HG02763 (cell line): Measurements from ENCODE around the gene CAMLG.
"Not testable (repeated sequence)": the region's sequence is repeated elsewhere in the genome, so short reads cannot be mapped to it uniquely, and the experiment has no call there.

Experiments used
- ATAC-seq: cut with Tn5 transposase; IDR thresholded peaks from one replicate; pipeline ENCODE4 v1.9.1; 2021; ENCODE audit warnings: mild to moderate bottlenecking, moderate library complexity; ENCODE audit not compliant: unreplicated experiment

CAMLG gene

DNA sequence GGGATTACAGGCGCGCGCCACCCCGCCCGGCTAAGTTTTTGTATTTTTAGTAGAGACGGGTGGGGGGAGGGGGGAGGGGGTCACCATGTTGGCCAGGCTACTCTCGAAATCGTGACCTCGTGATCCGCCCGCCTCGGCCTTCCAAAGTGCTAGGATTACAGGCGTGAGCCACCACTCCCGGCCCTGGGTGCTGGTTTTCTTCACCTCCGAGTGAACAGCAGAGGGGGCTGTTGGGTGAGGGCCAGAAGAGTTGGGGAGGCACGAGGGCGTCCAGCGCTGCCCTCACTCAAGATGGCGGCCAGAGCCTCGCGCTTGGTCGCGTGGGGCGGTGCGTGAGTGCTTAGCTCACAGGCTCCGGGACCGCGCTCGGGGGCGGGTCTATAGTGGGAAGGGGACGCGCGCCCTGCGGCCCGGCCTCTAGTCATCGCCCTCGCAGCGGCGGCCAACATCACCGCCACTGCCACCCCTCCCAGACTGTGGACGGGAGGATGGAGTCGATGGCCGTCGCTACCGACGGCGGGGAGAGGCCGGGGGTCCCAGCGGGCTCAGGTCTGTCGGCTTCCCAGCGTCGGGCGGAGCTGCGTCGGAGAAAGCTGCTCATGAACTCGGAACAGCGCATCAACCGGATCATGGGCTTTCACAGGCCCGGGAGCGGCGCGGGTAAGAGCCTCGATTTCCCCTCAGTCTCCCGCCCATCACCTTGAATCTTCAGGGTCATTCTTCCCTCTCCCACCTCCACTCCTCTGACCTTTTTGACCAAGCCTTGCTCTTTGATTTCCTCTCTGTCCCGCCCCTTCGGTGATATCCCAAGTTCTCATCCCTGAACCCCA is at the start of gene CAMLG:
TSS of gene CAMLG (plus strand) at position 416 of the 830 bp plus-strand sequence. CDS start at position 489, 73 bp downstream.
- ATAC-seq, result peak; percentile 96

- ATAC-seq, result not testable (repeated sequence)
These were observed 48.2 kb upstream of the CAMLG start for GRCh38 chr5:134690144-134690543.

DNA sequence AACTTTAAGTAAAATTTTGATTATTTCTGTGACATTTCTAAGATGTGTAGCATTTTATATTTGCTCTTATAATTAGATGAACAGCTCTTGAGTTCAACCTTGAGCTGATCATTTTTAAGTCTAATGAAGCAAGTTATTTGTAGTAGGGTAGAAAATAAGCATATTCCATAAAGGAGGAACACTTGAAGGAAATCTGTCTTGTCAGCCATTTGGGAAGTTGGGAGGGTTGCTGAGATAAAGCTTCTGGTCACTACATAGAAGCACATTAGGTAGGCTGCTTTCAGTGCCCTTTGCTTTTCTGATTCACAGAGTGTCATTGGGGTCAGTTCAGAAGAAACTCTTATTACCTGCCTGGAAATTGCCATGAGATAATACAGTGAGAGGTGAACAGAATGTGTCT is 45.6 kb upstream of the CAMLG start:
- ATAC-seq, result no peak

DNA sequence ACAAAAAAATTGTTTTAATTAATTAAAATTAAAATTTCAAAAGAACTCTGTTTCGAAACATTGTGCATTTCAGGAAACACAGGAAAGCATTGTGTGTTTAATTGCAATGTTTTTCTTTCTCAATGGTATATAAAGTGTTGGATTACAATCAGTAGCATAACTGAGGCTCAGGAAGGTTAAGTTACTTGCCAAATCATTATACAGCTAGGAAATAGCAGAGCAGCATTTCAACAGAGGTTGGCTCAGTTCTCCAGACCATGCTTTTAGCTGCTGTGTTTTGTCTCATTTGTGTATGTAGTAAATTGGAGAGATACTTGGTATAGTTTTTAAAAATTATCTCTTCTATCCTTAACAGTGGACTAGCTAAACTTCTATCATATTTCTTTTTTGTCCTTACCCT is 30.0 kb upstream of the CAMLG start:
- no peak for ATAC-seq

- ATAC-seq, result no peak
These were observed 24.2 kb upstream of the CAMLG start for GRCh38 chr5:134714120-134714519.

DNA sequence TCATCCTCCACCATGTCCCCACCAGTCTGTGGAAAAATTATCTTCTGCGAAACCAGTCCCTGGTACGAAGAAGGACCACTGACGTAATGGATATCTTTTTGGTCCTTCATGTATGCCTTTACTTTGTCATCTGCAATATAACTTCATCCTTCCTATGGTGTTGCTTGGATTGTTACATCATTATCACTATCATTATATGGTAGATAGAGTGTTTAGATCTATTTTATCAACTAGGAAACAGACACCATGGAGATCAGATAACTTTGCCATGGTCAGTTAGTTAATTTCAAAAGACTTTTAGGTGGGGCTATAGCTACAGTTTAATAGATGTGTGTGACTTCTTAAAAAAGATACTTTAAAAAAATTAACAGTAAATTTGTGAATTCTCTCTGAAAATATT is 23.8 kb upstream of the CAMLG start:
- ATAC-seq, result no peak

GRCh38 chr5:134715466-134715865 is 22.9 kb upstream of the CAMLG start:
- not testable (repeated sequence) for ATAC-seq

DNA sequence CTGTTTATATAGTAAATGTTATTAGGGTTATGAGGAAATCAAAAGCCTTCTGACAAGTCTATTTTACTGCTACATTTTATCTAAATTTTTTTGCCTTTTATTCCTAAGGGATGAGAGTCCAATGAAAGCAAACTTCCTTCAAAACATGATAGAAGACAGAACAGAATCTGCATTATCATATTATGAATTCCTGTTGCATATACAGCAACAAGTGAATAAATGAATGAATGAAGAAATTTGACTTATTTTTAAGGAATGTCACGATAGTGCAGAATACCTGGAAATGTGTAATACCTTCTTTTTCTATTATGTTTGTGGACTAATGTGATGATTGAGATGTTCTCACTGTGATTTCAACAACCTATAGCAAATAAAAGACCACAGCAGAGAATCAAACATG is 13.5 kb upstream of the CAMLG start:
- ATAC-seq, result no peak

DNA sequence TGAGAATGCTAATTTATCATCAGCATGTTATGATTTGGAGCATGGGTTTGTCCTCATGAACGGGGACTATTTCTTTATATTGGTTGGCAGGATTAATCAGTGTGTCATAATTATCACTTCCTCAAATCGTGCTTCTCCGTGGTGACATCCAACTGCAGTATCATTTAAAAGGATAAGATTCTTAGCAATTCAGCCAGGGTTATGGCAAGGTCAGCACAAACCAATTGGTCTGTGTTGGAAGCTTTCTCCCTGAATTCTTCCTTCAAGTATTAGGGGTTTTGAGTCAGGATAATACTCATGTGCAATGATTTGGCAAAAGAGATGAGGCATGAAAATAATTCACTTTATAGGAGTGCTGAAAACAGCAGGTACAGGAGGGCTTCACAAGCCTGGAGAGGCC is 5.5 kb upstream of the CAMLG start:
- no peak for ATAC-seq

DNA sequence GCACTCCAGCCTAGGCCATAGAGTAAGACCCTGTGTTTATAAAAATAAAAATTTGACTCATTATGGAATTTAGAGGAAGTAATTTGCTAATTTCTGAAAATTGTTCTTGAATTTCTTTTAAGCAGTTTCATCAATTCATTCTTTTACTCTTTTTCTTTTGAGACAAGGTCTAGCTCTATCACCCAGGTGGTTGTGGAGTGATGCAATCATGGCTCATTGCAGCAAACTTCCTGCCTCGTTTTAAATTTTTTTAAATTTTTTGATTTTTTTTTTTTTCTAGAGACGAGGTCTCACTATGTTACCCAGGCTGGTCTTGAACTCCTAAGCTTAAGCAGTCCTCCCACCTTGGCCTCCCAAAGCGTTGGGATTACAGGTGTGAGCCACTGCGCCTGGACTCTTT is 3.1 kb upstream of the CAMLG start:
- no peak for ATAC-seq

GRCh38 chr5:134736173-134736812 is 2.1 kb upstream of the CAMLG start:
- ATAC-seq, result no peak

GRCh38 chr5:134738963-134739661 is 764 bp downstream of the CAMLG start:
- ATAC-seq, result no peak

DNA sequence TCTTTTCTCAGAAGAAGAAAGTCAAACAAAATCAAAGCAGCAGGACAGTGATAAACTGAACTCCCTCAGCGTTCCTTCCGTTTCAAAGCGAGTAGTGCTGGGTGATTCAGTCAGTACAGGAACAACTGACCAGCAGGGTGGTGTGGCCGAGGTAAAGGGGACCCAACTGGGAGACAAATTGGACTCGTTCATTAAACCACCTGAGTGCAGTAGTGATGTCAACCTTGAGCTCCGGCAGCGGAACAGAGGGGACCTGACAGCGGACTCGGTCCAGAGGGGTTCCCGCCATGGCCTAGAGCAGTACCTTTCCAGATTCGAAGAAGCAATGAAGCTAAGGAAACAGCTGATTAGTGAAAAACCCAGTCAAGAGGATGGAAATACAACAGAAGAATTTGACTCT is 2.7 kb downstream of the CAMLG start:
- no peak for ATAC-seq

GRCh38 chr5:134742134-134742533 is 3.8 kb downstream of the CAMLG start:
- no peak for ATAC-seq

- no peak for ATAC-seq
These were observed 11.1 kb downstream of the CAMLG start for GRCh38 chr5:134749415-134749814.

DNA sequence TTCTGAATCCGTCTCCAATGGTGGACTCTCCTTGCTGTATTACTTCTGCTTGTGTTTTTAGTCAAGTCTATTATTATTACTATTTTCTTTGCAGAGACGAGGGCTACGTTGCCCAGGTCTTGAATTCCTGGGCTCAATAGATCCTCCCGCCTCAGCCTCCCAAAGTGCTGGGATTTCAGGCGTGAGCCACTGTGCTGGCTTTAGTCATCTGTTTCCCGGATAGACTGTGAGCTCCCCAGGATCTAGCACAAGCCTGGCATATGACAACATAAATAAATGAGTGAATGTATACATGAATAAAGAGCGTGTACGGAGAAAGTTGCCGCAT is 19.8 kb downstream of the CAMLG start:
- no peak for ATAC-seq

- peak; percentile 99 for ATAC-seq
These were observed 20.4 kb downstream of the CAMLG start, which contains the start of gene DDX46 for GRCh38 chr5:134758504-134759341. Gene DDX46 (plus strand): TSS chr5:134758779. CDS start chr5:134758939, 160 bp downstream.

DNA sequence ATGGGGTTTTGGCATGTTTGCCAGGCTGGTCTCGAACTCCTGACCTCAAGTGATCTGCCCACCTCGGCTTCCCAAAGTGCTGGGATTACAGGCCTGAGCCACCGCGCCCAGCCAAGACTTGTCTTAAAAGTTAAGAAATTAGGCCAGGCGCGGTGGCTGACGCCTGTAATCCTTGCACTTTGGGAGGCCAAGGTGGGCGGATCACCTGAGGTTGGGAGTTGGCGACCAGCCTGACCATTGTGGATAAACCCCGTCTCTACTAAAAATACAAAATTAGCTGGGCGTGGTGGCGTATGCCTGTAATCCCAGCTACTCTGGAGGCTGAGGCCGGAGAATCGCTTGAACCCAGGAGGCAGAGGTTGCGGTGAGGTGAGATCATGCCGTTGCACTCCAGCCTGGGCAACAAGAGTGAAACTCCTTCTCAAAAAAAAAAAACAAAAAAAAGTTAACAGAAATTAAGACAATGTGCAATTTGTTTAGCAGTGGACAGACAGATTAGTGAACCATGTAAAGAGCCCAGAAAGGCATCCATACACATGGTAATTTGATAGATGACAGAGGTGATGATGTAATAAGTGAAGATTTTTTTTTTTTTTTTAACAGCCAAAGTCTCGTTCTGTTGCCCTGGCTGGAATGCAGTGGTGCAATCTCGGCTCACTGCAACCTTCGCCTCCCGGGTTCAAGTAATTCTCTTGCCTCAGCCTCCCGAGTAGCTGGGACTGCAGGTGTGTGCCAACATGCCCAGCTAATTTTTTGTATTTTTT is 29.4 kb downstream of the CAMLG start:
- ATAC-seq, result not testable (repeated sequence)

DNA sequence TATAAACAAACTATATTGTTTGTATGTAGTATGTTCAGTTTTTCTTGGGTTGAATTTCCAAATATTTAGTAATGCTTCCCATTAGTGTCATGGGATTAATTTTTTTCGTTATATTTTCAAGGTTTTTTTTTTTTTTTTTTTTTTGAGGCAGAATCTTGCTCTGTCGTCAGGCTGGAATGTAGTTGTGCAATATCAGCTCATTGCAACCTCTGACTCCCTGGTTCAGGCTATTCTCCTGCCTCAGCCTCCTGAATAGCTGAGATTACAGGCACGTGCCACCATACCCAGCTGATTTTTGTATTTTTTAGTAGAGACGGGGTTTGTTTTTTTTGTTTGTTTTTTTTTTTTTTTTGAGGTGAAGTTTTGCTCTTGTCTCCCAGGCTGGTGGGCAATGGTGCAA is 30.9 kb downstream of the CAMLG start:
- no peak for ATAC-seq

GRCh38 chr5:134772461-134773125 is 34.2 kb downstream of the CAMLG start:
- no peak for ATAC-seq
